HCT116 (cell line): Measurements from ENCODE around the gene SIL1. TPM values are rescaled to one million over a fixed set of nuclear protein-coding genes. Genes with fewer than 3 reads are reported as not detected.

Experiments
- ATAC-seq: fragments of 200-7000 bp; cut with Tn5 transposase; 2 replicates; pipeline ENCODE4 v1.9.1; 2020; ENCODE audit warnings: mild to moderate bottlenecking, moderate library complexity
- BruUV-seq: library from RNA; stranded (reverse); fragments of 400-500 nt; replicated peaks from 2 replicates; lab custom pipeline; 2021; lab: Mats Ljungman, UMichigan
- CTCF ChIA-PET: fragments of 300-600 bp; sonication (Branson Sonifier 250); formaldehyde crosslinking; loops from one replicate; lab custom pipeline; 2021; ENCODE audit warnings: antibody characterized with exemption; lab: Charles Lee
- POLR2A ChIA-PET: fragments of 300-600, 350-600 bp; sonication (Branson Sonifier 250); formaldehyde crosslinking; loops from one replicate; lab custom pipeline; 2021; ENCODE audit warnings: antibody characterized with exemption; lab: Charles Lee
- RAD21 ChIA-PET, 2 experiments: fragments of 300-600 bp; sonication (Branson Sonifier 250); formaldehyde crosslinking; loops; one replicate each; lab custom pipeline; 2023; ENCODE audit warnings: low total read pairs in 2 of 2; ENCODE audit not compliant: uncharacterized antibody in 2 of 2, unreplicated experiment in 2 of 2, low non-redundant PET in 1 of 2; lab: Charles Lee
- DNase-seq: peaks from one replicate; pipeline ENCODE4 v3.0.0-alpha.2; 2010; ENCODE audit warnings: low read depth, low spot score
- H2AFZ ChIP-seq: fragments of 200-600 bp; shearing (Covaris generic), sonication (generic); 2 replicates; pipeline ENCODE4 v1.6.1; 2017; ENCODE audit warnings: low read depth, mixed run types, mixed read lengths, antibody characterized with exemption, low read length; ENCODE audit not compliant: poor library complexity, severe bottlenecking
- H3K27ac ChIP-seq: 2 replicates; pipeline ENCODE4 v1.5.1; 2012; ENCODE audit warnings: low read depth, low read length
- H3K27me3 ChIP-seq: fragments of 200-600 bp; sonication (generic); 2 replicates; pipeline ENCODE4 v1.6.1; 2016; ENCODE audit warnings: mixed run types, low read length, mixed read lengths; ENCODE audit not compliant: insufficient read depth
- H3K36me3 ChIP-seq, 2 experiments: fragments of 200-500 bp in 1 of 2; fragments of 200-600 bp in 1 of 2; sonication (Bioruptor generic) in 1 of 2; sonication (generic) in 1 of 2; 2 replicates each; pipeline versions ENCODE4 v1.5.1 to v1.6.1; 2014 to 2016; ENCODE audit warnings: low read length in 2 of 2, inconsistent platforms in 1 of 2, mixed read lengths in 1 of 2, mixed run types in 1 of 2; ENCODE audit not compliant: insufficient read depth in 2 of 2, control insufficient read depth in 1 of 2
- H3K4me1 ChIP-seq, 2 experiments: fragments of 200-600 bp in 1 of 2; sonication (generic) in 1 of 2; 2 replicates each; pipeline versions ENCODE4 v1.5.1 to v1.6.1; 2012 to 2017; ENCODE audit warnings: low read length in 2 of 2, inconsistent platforms in 1 of 2, mild to moderate bottlenecking in 1 of 2, mixed read lengths in 1 of 2, mixed run types in 1 of 2, moderate library complexity in 1 of 2; ENCODE audit not compliant: insufficient read depth in 2 of 2, control insufficient read depth in 1 of 2
- H3K4me2 ChIP-seq: fragments of 200-600 bp; sonication (generic); 2 replicates; pipeline ENCODE4 v1.6.1; 2017; ENCODE audit warnings: mixed run types, low read length, mixed read lengths
- H3K4me3 ChIP-seq, 2 experiments: fragments of 200-600 bp in 1 of 2; sonication (generic) in 1 of 2; replicated peaks in 1 of 2; 2 replicates each; pipeline ENCODE4 v1.5.1; 2011 to 2016; ENCODE audit warnings: low read length in 2 of 2, control low read depth in 1 of 2, low read depth in 1 of 2, mild to moderate bottlenecking in 1 of 2, mixed read lengths in 1 of 2, mixed run types in 1 of 2
- H3K79me2 ChIP-seq: fragments of 200-600 bp; sonication (generic); 2 replicates; pipeline ENCODE4 v1.6.1; 2017; ENCODE audit warnings: mild to moderate bottlenecking, mixed run types, low read length, moderate library complexity, mixed read lengths; ENCODE audit not compliant: insufficient read depth
- H3K9ac ChIP-seq: fragments of 200-600 bp; sonication (generic); 2 replicates; pipeline ENCODE4 v1.6.1; 2016; ENCODE audit warnings: low read length, mixed read lengths
- H3K9me2 ChIP-seq: fragments of 200-600 bp; sonication (generic), shearing (Covaris generic); 2 replicates; pipeline ENCODE4 v1.6.1; 2017; ENCODE audit warnings: mixed run types, mild to moderate bottlenecking, moderate library complexity; ENCODE audit not compliant: insufficient read depth
- H3K9me3 ChIP-seq, 2 experiments: fragments of 200-500 bp in 1 of 2; fragments of 200-600 bp in 1 of 2; sonication (Bioruptor generic) in 1 of 2; sonication (generic) in 1 of 2; 2 replicates each; pipeline ENCODE4 v1.6.1; 2014 to 2017; ENCODE audit warnings: low read length in 2 of 2, mixed read lengths in 2 of 2, inconsistent platforms in 1 of 2, low read depth in 1 of 2, mild to moderate bottlenecking in 1 of 2, mixed run types in 1 of 2, moderate library complexity in 1 of 2; ENCODE audit not compliant: control insufficient read depth in 1 of 2, insufficient read depth in 1 of 2
- H4K20me1 ChIP-seq: fragments of 200-600 bp; sonication (generic), shearing (Covaris generic); 2 replicates; pipeline ENCODE4 v1.6.1; 2017; ENCODE audit warnings: mixed run types, mild to moderate bottlenecking, moderate library complexity; ENCODE audit not compliant: insufficient read depth
- ATF3 ChIP-seq: IDR thresholded peaks from 2 replicates; pipeline ENCODE4 v1.6.1; 2012
- CBX3 ChIP-seq: IDR thresholded peaks from 2 replicates; pipeline ENCODE4 v1.6.1; 2012; ENCODE audit warnings: low read depth
- CTCF ChIP-seq, 3 experiments: fragments of 200-600 bp in 1 of 3; sonication (generic) in 1 of 3; IDR thresholded peaks in 2 of 3; conservative IDR thresholded peaks in 1 of 3; 2 replicates each; pipeline ENCODE4 v1.5.1; 2012 to 2017; ENCODE audit warnings: low read depth in 2 of 3, low read length in 2 of 3, antibody characterized with exemption in 1 of 3, borderline replicate concordance in 1 of 3, control low read depth in 1 of 3, mild to moderate bottlenecking in 1 of 3, mixed read lengths in 1 of 3, mixed run types in 1 of 3, moderate library complexity in 1 of 3; ENCODE audit not compliant: insufficient read depth in 1 of 3
- EGR1 ChIP-seq: IDR thresholded peaks from 2 replicates; pipeline ENCODE4 v1.6.1; 2012; ENCODE audit warnings: low read depth
- ELF1 ChIP-seq: IDR thresholded peaks from 2 replicates; pipeline ENCODE4 v1.6.1; 2012; ENCODE audit warnings: low read depth, borderline replicate concordance
- MAX ChIP-seq: IDR thresholded peaks from 2 replicates; pipeline ENCODE4 v1.6.1; 2012
- POLR2AphosphoS5 ChIP-seq: IDR thresholded peaks from 2 replicates; pipeline ENCODE4 v1.6.1; 2011; ENCODE audit warnings: mild to moderate bottlenecking, low read depth, low read length, moderate library complexity
- RAD21 ChIP-seq: IDR thresholded peaks from 2 replicates; pipeline ENCODE4 v1.6.1; 2012; ENCODE audit warnings: low read depth, mild to moderate bottlenecking
- SIN3A ChIP-seq: IDR thresholded peaks from 2 replicates; pipeline ENCODE4 v1.6.1; 2012; ENCODE audit warnings: low read depth
- SP1 ChIP-seq: IDR thresholded peaks from 2 replicates; pipeline ENCODE4 v1.6.1; 2012; ENCODE audit warnings: low read depth
- YY1 ChIP-seq: IDR thresholded peaks from 2 replicates; pipeline ENCODE4 v1.6.1; 2011; ENCODE audit warnings: low read length, low read depth, moderate library complexity, mild to moderate bottlenecking; ENCODE audit not compliant: insufficient replicate concordance; ENCODE audit errors: extremely low read depth
- ZBTB33 ChIP-seq: IDR thresholded peaks from 2 replicates; pipeline ENCODE4 v1.6.1; 2011; ENCODE audit warnings: mild to moderate bottlenecking, low read length, moderate library complexity; ENCODE audit not compliant: insufficient replicate concordance; ENCODE audit errors: extremely low read depth
- ZFX ChIP-seq: fragments of 450-650 bp; IDR thresholded peaks from 2 replicates; pipeline ENCODE4 v1.6.1; 2017
- intact Hi-C: fragments of 100-400 bp; cut with micrococcal nuclease; formaldehyde crosslinking; loops from 2 replicates; pipeline ENCODE4 v1.10.0; 2022
- total RNA-seq: library from RNA; stranded (reverse); gene quantifications from one replicate; pipeline ENCODE4 v1.2.1, GENCODE V29; 2021; ENCODE audit not compliant: unreplicated experiment

SIL1 gene
- total RNA-seq, 1 experiment from 2014 or later, result 34.0 TPM

- TF ChIP-seq CBX3 (no peak), POLR2AphosphoS5 (no peak), EGR1 (no peak), YY1 (no peak), ZFX (no peak), MAX (no peak), SP1 (no peak), ATF3 (no peak), ZBTB33 (no peak), RAD21 (no peak), CTCF (IDR thresholded peaks at IDR 0.05 in 2 of 3, conservative IDR thresholded peaks at IDR 0.05 in 1 of 3; ENCODE audit: borderline replicate concordance in 1 of 3, insufficient read depth in 1 of 3, low read depth in 2 of 3, low read length in 2 of 3) (no peak), ELF1 (no peak), SIN3A (no peak)
- H3K9me3 ChIP-seq, result no peaks in the 10 kb centered on the region
- no peaks in the 10 kb centered on the region for H3K27me3 ChIP-seq
- no peak overlapping the region for H3K27ac ChIP-seq
- no peaks in the 10 kb centered on the region for H3K79me2 ChIP-seq
- ChIA-PET RAD21 (no interaction called here), CTCF (no interaction called here), POLR2A (no interaction called here)
- H3K4me1 ChIP-seq, result no peaks in the 10 kb centered on the region
- H3K9me2 ChIP-seq, result no peaks in the 10 kb centered on the region
- BruUV-seq, result no TSS peak
- ATAC-seq, result no peak
- no peak overlapping the region for H3K4me3 ChIP-seq
- H4K20me1 ChIP-seq, result no peaks in the 10 kb centered on the region
- H3K36me3 ChIP-seq, result peaks cover 37 to 41% of the 10 kb centered on the region in 2 experiments
- H2AFZ ChIP-seq, result no peak overlapping the region
- no peak overlapping the region for H3K4me2 ChIP-seq
- no peak overlapping the region for H3K9ac ChIP-seq
- intact Hi-C loops, result loop anchor here (5.0 to 10.0 kb wide), 2 partner anchors 288 to 334 kb away; no protein-coding TSS in a partner anchor
- DNase-seq, result no peak
Observed at GRCh38 chr5:138930371-138931097, 267.6 kb downstream of the SIL1 start.
